Skeletal muscle satellite cell (primary cell): ENCODE measurements around the gene SHOX.
"Not testable (repeated sequence)": the region's sequence is repeated elsewhere in the genome, so short reads cannot be mapped to it uniquely, and the experiment has no call there.

Source experiments
- H3K27me3 ChIP-seq: 2 replicates; pipeline ENCODE4 v1.7.0; 2013; ENCODE audit warnings: low read length; ENCODE audit not compliant: control insufficient read depth, insufficient read depth
- H3K36me3 ChIP-seq: 2 replicates; pipeline ENCODE4 v1.7.0; 2013; ENCODE audit warnings: mild to moderate bottlenecking, control low read depth, low read length; ENCODE audit not compliant: insufficient read depth
- H3K4me1 ChIP-seq: 2 replicates; pipeline ENCODE4 v1.7.0; 2013; ENCODE audit warnings: low read length; ENCODE audit not compliant: control insufficient read depth, insufficient read depth
- H3K4me2 ChIP-seq: 2 replicates; pipeline ENCODE4 v1.7.0; 2013; ENCODE audit warnings: mild to moderate bottlenecking, low read length
- H3K4me3 ChIP-seq: 2 replicates; pipeline ENCODE4 v1.7.0; 2013; ENCODE audit warnings: low read length
- H3K9ac ChIP-seq: 2 replicates; pipeline ENCODE4 v1.7.0; 2013; ENCODE audit warnings: mild to moderate bottlenecking, low read depth, low read length, moderate library complexity
- H3K9me3 ChIP-seq: replicated peaks from 2 replicates; pipeline ENCODE4 v1.7.0; 2013; ENCODE audit warnings: mild to moderate bottlenecking, control low read depth, low read length

SHOX gene

GRCh38 chrX:623599-624315, 6.8 kb upstream of the SHOX start:
- H3K9ac ChIP-seq: no peak overlapping the region

GRCh38 chrX:625137-625691, 5.4 kb upstream of the SHOX start:
- Histone ChIP-seq H3K27me3 (peaks cover 6% of the 10 kb centered on the region), H3K36me3 (no peaks in the 10 kb centered on the region), H3K9ac (no peak overlapping the region), H3K4me3 (no peak overlapping the region), H3K9me3 (no peaks in the 10 kb centered on the region), H3K4me1 (no peaks in the 10 kb centered on the region), H3K4me2 (no peak overlapping the region)

More at GRCh38 chrX:623599-624315, 6.8 kb upstream of the SHOX start:
- Histone ChIP-seq H3K4me3 (no peak overlapping the region), H3K9me3 (no peaks in the 10 kb centered on the region), H3K4me2 (no peak overlapping the region), H3K4me1 (no peaks in the 10 kb centered on the region), H3K27me3 (no peaks in the 10 kb centered on the region), H3K36me3 (no peaks in the 10 kb centered on the region)

GRCh38 chrX:626047-626446, 4.5 kb upstream of the SHOX start:
- H3K27me3 ChIP-seq, H3K36me3 ChIP-seq, H3K4me1 ChIP-seq, H3K9ac ChIP-seq, H3K4me3 ChIP-seq, H3K9me3 ChIP-seq, H3K4me2 ChIP-seq: not testable (repeated sequence)

- peaks cover 6% of the 10 kb centered on the region for H3K27me3 ChIP-seq
- H3K4me2 ChIP-seq: no peak overlapping the region
- no peaks in the 10 kb centered on the region for H3K9me3 ChIP-seq
- no peaks in the 10 kb centered on the region for H3K4me1 ChIP-seq
- H3K4me3 ChIP-seq: no peak overlapping the region
- no peak overlapping the region for H3K9ac ChIP-seq
- no peaks in the 10 kb centered on the region for H3K36me3 ChIP-seq
Measured at GRCh38 chrX:626745-627509, 3.7 kb upstream of the SHOX start.

GRCh38 chrX:627510-627981, 3.0 kb upstream of the SHOX start:
- H3K4me2 ChIP-seq: no peak overlapping the region
- no peaks in the 10 kb centered on the region for H3K9me3 ChIP-seq
- no peak overlapping the region for H3K9ac ChIP-seq
- peaks cover 6% of the 10 kb centered on the region for H3K27me3 ChIP-seq
- no peaks in the 10 kb centered on the region for H3K4me1 ChIP-seq
- no peaks in the 10 kb centered on the region for H3K36me3 ChIP-seq
- no peak overlapping the region for H3K4me3 ChIP-seq

GRCh38 chrX:627995-628394, 2.6 kb upstream of the SHOX start:
- Histone ChIP-seq H3K4me2 (no peak overlapping the region), H3K4me3 (no peak overlapping the region), H3K36me3 (no peaks in the 10 kb centered on the region), H3K9me3 (no peaks in the 10 kb centered on the region), H3K27me3 (peaks cover 6% of the 10 kb centered on the region), H3K4me1 (no peaks in the 10 kb centered on the region), H3K9ac (no peak overlapping the region)

GRCh38 chrX:629230-630006, 1.2 kb upstream of the SHOX start:
- Histone ChIP-seq H3K9me3 (no peaks in the 10 kb centered on the region), H3K27me3 (peaks cover 6% of the 10 kb centered on the region), H3K9ac (no peak overlapping the region), H3K4me1 (no peaks in the 10 kb centered on the region), H3K4me3 (no peak overlapping the region), H3K4me2 (no peak overlapping the region), H3K36me3 (no peaks in the 10 kb centered on the region)

- Histone ChIP-seq H3K4me2 (no peak overlapping the region), H3K36me3 (no peaks in the 10 kb centered on the region), H3K27me3 (peaks cover 6% of the 10 kb centered on the region), H3K9me3 (no peaks in the 10 kb centered on the region), H3K4me1 (no peaks in the 10 kb centered on the region), H3K4me3 (no peak overlapping the region), H3K9ac (no peak overlapping the region)
Measured at GRCh38 chrX:630007-630611, 482 bp upstream of the SHOX start.

- H3K27me3 ChIP-seq: peaks cover 12% of the 10 kb centered on the region
- H3K36me3 ChIP-seq: no peaks in the 10 kb centered on the region
- H3K9ac ChIP-seq: no peak overlapping the region
- H3K4me2 ChIP-seq: no peak overlapping the region
- no peak overlapping the region for H3K4me3 ChIP-seq
- no peaks in the 10 kb centered on the region for H3K9me3 ChIP-seq
- H3K4me1 ChIP-seq: no peaks in the 10 kb centered on the region
Measured at GRCh38 chrX:631802-632365, 1.3 kb downstream of the SHOX start.

GRCh38 chrX:632366-633042, 1.9 kb downstream of the SHOX start:
- H3K27me3 ChIP-seq: peaks cover 16% of the 10 kb centered on the region
- H3K4me1 ChIP-seq: no peaks in the 10 kb centered on the region
- no peak overlapping the region for H3K4me3 ChIP-seq
- H3K9ac ChIP-seq: no peak overlapping the region
- no peaks in the 10 kb centered on the region for H3K9me3 ChIP-seq
- no peak overlapping the region for H3K4me2 ChIP-seq
- no peaks in the 10 kb centered on the region for H3K36me3 ChIP-seq
